HepG2 (cell line): ENCODE results near the gene SLFN12L. TPM values are rescaled to one million over a fixed set of nuclear protein-coding genes. Genes with fewer than 3 reads are reported as not detected.
A peak's percentile ranks its signal among the peaks of the same experiment; 100 is the strongest.

ENCODE experiments used
- BORCS8-MEF2B ChIP-seq: sonication (generic); formaldehyde crosslinking; IDR thresholded peaks from 2 replicates; pipeline ENCODE4 v1.8.0; 2022; ENCODE audit warnings: mild to moderate bottlenecking, missing genetic modification reagents
- ETS1 ChIP-seq: sonication (generic); formaldehyde crosslinking; IDR thresholded peaks from 2 replicates; pipeline ENCODE4 v1.4.0; 2020; ENCODE audit warnings: missing genetic modification reagents
- FIP1L1 ChIP-seq: fragments of 200-400 bp; formaldehyde crosslinking; IDR thresholded peaks from 2 replicates; pipeline ENCODE4 v1.6.1; 2018; ENCODE audit warnings: low read depth, mild to moderate bottlenecking, low read length, moderate library complexity, borderline replicate concordance; ENCODE audit not compliant: insufficient read depth
- HCFC1 ChIP-seq: fragments of 150-350 bp; IDR thresholded peaks from 2 replicates; pipeline ENCODE4 v1.6.1; 2014; ENCODE audit warnings: low read depth, low read length
- HDAC6 ChIP-seq: fragments of 200-600 bp; sonication (generic); IDR thresholded peaks from 2 replicates; pipeline ENCODE4 v1.7.0; 2017; ENCODE audit warnings: mild to moderate bottlenecking, antibody characterized with exemption, low read length, low read depth
- JUN ChIP-seq: sonication (generic); formaldehyde crosslinking; IDR thresholded peaks from 2 replicates; pipeline ENCODE4 v1.4.0; 2020; ENCODE audit warnings: mild to moderate bottlenecking, missing genetic modification reagents
- MYPOP ChIP-seq: sonication (generic); formaldehyde crosslinking; IDR thresholded peaks from 2 replicates; pipeline ENCODE4 v1.8.1; 2023; ENCODE audit warnings: mild to moderate bottlenecking, moderate library complexity, missing genetic modification reagents
- NFIC ChIP-seq: IDR thresholded peaks from 2 replicates; pipeline ENCODE4 v1.6.1; 2012; ENCODE audit warnings: mild to moderate bottlenecking, low read length, inconsistent platforms
- UBTF ChIP-seq: sonication (generic); formaldehyde crosslinking; IDR thresholded peaks from 2 replicates; pipeline ENCODE4 v1.4.0; 2020; ENCODE audit warnings: mild to moderate bottlenecking, missing genetic modification reagents
- ZBTB38 ChIP-seq: sonication (generic); formaldehyde crosslinking; IDR thresholded peaks from 2 replicates; pipeline ENCODE4 v1.5.1; 2020; ENCODE audit warnings: mild to moderate bottlenecking, missing genetic modification reagents
- ZBTB4 ChIP-seq: sonication (generic); formaldehyde crosslinking; IDR thresholded peaks from 2 replicates; pipeline ENCODE4 v1.4.0; 2020; ENCODE audit warnings: missing genetic modification reagents, mild to moderate bottlenecking, borderline replicate concordance
- ZNF30 ChIP-seq: sonication (generic); formaldehyde crosslinking; IDR thresholded peaks from 2 replicates; pipeline ENCODE4 v1.5.0; 2020; ENCODE audit warnings: mild to moderate bottlenecking, missing genetic modification reagents
- ZNF569 ChIP-seq: sonication (generic); formaldehyde crosslinking; IDR thresholded peaks from 2 replicates; pipeline ENCODE4 v1.5.0; 2020; ENCODE audit warnings: mild to moderate bottlenecking, missing genetic modification reagents, moderate library complexity, borderline replicate concordance
- ZNF574 ChIP-seq: sonication (generic); formaldehyde crosslinking; IDR thresholded peaks from 2 replicates; pipeline ENCODE4 v1.4.0; 2020; ENCODE audit warnings: missing genetic modification reagents
- ZNF576 ChIP-seq: sonication (generic); formaldehyde crosslinking; IDR thresholded peaks from 2 replicates; pipeline ENCODE4 v1.4.0; 2020; ENCODE audit warnings: mild to moderate bottlenecking, missing genetic modification reagents
- ZSCAN25 ChIP-seq: sonication (generic); formaldehyde crosslinking; IDR thresholded peaks from 2 replicates; pipeline ENCODE4 v1.8.0; 2022; ENCODE audit warnings: mild to moderate bottlenecking, missing genetic modification reagents
- polyA plus RNA-seq, 8 experiments: library from polyadenylated mRNA; depleted of rRNA in 3 of 8; stranded (reverse) in 7 of 8; unstranded in 1 of 8; fragments of >200 nt; fragmentation: Illumina TruSeq in 4 of 8; extraction: Trizol in 4 of 8; gene quantifications; 2 replicates each; pipeline versions ENCODE4 v1.2.1 to v1.2.3, GENCODE V29; 2011 to 2016; ENCODE audit warnings: low read depth in 4 of 8, missing spikeins in 1 of 8, mixed read lengths in 1 of 8; ENCODE audit not compliant: insufficient read depth in 1 of 8
- total RNA-seq, 5 experiments: library from RNA; depleted of rRNA; stranded (reverse); fragments of >200 nt; fragmentation: Illumina TruSeq; extraction: Trizol; gene quantifications; 2 replicates each; pipeline ENCODE4 v1.2.3, GENCODE V29; 2016; ENCODE audit warnings: low read depth in 1 of 5

Gene SLFN12L
- total and polyA plus RNA-seq, 2 of the 13 experiments (the other 11 are each of a cell fraction or from before 2014, with no cell fraction given): not detected

- TF ChIP-seq UBTF (CRISPR knock-in tag): peak; percentile 68
- no peak for TF ChIP-seq ZNF569 (CRISPR knock-in tag)
- TF ChIP-seq HCFC1: peak; percentile 73
- TF ChIP-seq ZNF576: no peak
- TF ChIP-seq MYPOP (CRISPR knock-in tag): peak; percentile 81
- TF ChIP-seq ZBTB4 (CRISPR knock-in tag): peak; percentile 72; the same call in 1 of the 2 replicates
- no peak for TF ChIP-seq ZSCAN25
- no peak for TF ChIP-seq ETS1 (CRISPR knock-in tag)
- peak; percentile 100 for TF ChIP-seq ZNF574 (CRISPR knock-in tag)
- TF ChIP-seq BORCS8-MEF2B (CRISPR knock-in tag): peak; percentile 53; the same call in 1 of the 2 replicates
- 0 out of 2 replicates have a peak, but pooled peaks have one; percentile 60 for TF ChIP-seq ZNF30
- TF ChIP-seq HDAC6: no peak
- peak; percentile 58; the same call in 1 of the 2 replicates for TF ChIP-seq JUN (CRISPR knock-in tag)
- no peak for TF ChIP-seq NFIC
- TF ChIP-seq FIP1L1: no peak
- TF ChIP-seq ZBTB38 (CRISPR knock-in tag): peak; percentile 49; the same call in 1 of the 2 replicates
Observed at GRCh38 chr17:35578197-35578928, 40.9 kb upstream of the SLFN12L start, which contains the start of gene PEX12 (continued).
